ENCODE data around the gene TYK2. TPM values are rescaled to one million over a fixed set of nuclear protein-coding genes. Genes with fewer than 3 reads are reported as not detected.

Gene TYK2
- total RNA-seq, 1 donor from 2014 or later, result 131 TPM

- TF ChIP-seq, protein P1, sequence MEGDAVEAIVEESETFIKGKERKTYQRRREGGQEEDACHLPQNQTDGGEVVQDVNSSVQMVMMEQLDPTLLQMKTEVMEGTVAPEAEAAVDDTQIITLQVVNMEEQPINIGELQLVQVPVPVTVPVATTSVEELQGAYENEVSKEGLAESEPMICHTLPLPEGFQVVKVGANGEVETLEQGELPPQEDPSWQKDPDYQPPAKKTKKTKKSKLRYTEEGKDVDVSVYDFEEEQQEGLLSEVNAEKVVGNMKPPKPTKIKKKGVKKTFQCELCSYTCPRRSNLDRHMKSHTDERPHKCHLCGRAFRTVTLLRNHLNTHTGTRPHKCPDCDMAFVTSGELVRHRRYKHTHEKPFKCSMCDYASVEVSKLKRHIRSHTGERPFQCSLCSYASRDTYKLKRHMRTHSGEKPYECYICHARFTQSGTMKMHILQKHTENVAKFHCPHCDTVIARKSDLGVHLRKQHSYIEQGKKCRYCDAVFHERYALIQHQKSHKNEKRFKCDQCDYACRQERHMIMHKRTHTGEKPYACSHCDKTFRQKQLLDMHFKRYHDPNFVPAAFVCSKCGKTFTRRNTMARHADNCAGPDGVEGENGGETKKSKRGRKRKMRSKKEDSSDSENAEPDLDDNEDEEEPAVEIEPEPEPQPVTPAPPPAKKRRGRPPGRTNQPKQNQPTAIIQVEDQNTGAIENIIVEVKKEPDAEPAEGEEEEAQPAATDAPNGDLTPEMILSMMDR (conservative IDR thresholded peaks at IDR 0.05), result no peak
- Mint-ChIP-seq H3K27ac (no peak overlapping the region), H3K36me3 (peaks cover 3% of the 10 kb centered on the region), H3K9me3 (no peaks in the 10 kb centered on the region), H3K4me1 (ENCODE audit: unreplicated experiment) (peaks cover 20% of the 10 kb centered on the region), H3K27me3 (peaks cover 86% of the 10 kb centered on the region), H3K4me3 (peak overlapping the region; percentile 71)
- DNase-seq (ENCODE audit: extremely low spot score, unreplicated experiment), result no peak
Measured at GRCh38 chr19:10422046-10422461, 41.7 kb upstream of the TYK2 start.

- Mint-ChIP-seq H3K27me3 (peaks cover 86% of the 10 kb centered on the region), H3K4me3 (peak overlapping the region; percentile 71)
Measured at GRCh38 chr19:10421240-10422045, 41.1 kb upstream of the TYK2 start.

GRCh38 chr19:10420444-10421239, 40.3 kb upstream of the TYK2 start, which contains the start of gene PDE4A:
PDE4A (plus strand) TSS chr19:10420538; CDS start chr19:10420765, 227 bp downstream.
- TF ChIP-seq, protein P1 (conservative IDR thresholded peaks at IDR 0.05), result peak; percentile 63

More at GRCh38 chr19:10421240-10422045, 41.1 kb upstream of the TYK2 start:
- TF ChIP-seq, protein P1 (conservative IDR thresholded peaks at IDR 0.05), result no peak
- DNase-seq (ENCODE audit: extremely low spot score, unreplicated experiment), result no peak
- Mint-ChIP-seq H3K4me1 (ENCODE audit: unreplicated experiment) (peaks cover 24% of the 10 kb centered on the region), H3K27ac (no peak overlapping the region), H3K36me3 (peaks cover 3% of the 10 kb centered on the region), H3K9me3 (no peaks in the 10 kb centered on the region)

GRCh38 chr19:10419646-10420443, 39.5 kb upstream of the TYK2 start:
- DNase-seq (ENCODE audit: extremely low spot score, unreplicated experiment), result no peak
- Mint-ChIP-seq H3K9me3 (no peaks in the 10 kb centered on the region), H3K27ac (peak overlapping the region; percentile 27), H3K4me3 (peak overlapping the region; percentile 90), H3K27me3 (peaks cover 84% of the 10 kb centered on the region), H3K36me3 (peaks cover 3% of the 10 kb centered on the region), H3K4me1 (ENCODE audit: unreplicated experiment) (peaks cover 25% of the 10 kb centered on the region)
- TF ChIP-seq, protein P1 (conservative IDR thresholded peaks at IDR 0.05), result no peak

More at GRCh38 chr19:10420444-10421239, 40.3 kb upstream of the TYK2 start, which contains the start of gene PDE4A:
- H3K27ac Mint-ChIP-seq, result peak within 1 kb of the TSS; percentile 27
- no peaks in the 10 kb centered on the region for H3K9me3 Mint-ChIP-seq
- peak within 1 kb of the TSS; percentile 90 for H3K4me3 Mint-ChIP-seq
- peaks cover 3% of the 10 kb centered on the region for H3K36me3 Mint-ChIP-seq
- H3K27me3 Mint-ChIP-seq, result peaks cover 85% of the 10 kb centered on the region
- H3K4me1 Mint-ChIP-seq (ENCODE audit: unreplicated experiment), result peaks cover 25% of the 10 kb centered on the region
- DNase-seq (ENCODE audit: extremely low spot score, unreplicated experiment), result no peak

DNA sequence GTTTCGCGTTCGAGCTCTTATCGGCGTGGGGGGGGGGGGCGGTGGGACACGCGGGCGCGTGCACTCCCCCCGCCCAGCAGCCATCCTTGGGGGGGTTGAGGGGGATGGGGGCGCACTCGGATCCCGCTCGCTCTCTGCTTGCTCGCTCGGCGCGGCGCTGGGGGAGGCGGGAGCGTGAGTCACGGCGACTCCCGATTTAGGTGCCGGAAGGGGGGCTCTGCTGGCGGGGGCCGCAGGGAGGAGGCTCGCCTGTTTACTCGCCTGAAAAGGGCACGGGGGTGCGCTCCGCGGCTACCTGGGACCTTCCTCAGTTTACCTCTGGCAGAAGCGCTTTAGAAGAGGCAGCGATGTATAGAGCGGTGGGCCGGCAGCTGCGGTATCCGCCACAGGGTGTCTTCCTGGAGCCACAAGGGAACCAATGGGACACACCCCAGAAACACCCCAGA, 38.9 kb upstream of the TYK2 start:
- DNase-seq (ENCODE audit: extremely low spot score, unreplicated experiment), result no peak
- Mint-ChIP-seq H3K4me1 (ENCODE audit: unreplicated experiment) (peaks cover 25% of the 10 kb centered on the region), H3K36me3 (peaks cover 3% of the 10 kb centered on the region), H3K9me3 (no peaks in the 10 kb centered on the region), H3K27me3 (peaks cover 81% of the 10 kb centered on the region), H3K27ac (peak overlapping the region; percentile 27), H3K4me3 (peak overlapping the region; percentile 90)
- TF ChIP-seq, protein P1 (conservative IDR thresholded peaks at IDR 0.05), result no peak

Data from type B pancreatic cell (in vitro differentiated cells).